ENCODE results near the gene CUBN.

The CUBN gene

DNA sequence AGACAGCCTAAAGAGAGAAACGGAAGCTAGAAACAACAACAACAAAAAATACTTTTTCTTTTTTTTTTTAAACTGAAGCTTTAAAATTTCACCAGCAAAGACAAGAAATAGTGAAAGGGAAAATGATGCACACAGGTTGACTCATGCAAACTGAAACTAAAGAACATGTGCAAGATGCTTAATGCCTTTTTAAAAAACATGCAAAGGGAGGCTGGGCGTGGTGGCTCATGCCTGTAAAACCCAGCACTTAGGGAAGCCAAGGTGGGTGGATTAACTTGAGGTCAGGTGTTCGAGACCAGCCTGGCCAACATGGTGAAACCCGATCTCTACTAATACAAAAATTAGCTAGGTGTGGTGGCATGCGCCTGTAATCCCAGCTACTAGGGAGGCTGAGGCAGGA, 15.1 kb upstream of the CUBN start:
- no peak for TF ChIP-seq CTCF (IDR thresholded peaks at IDR 0.05; ENCODE audit: insufficient read depth, missing control alignments)
- DNase-seq (ENCODE audit: insufficient read length, low spot score): no peak
- no peak for FAIRE-seq

GRCh38 chr10:17144032-17144431, 14.4 kb upstream of the CUBN start:
- no peak for TF ChIP-seq CTCF (IDR thresholded peaks at IDR 0.05; ENCODE audit: insufficient read depth, missing control alignments)
- FAIRE-seq: no peak
- no peak for DNase-seq (ENCODE audit: insufficient read length, low spot score)

- DNase-seq (ENCODE audit: insufficient read length, low spot score) (no peak), FAIRE-seq (no peak)
These were observed 13.6 kb upstream of the CUBN start for GRCh38 chr10:17143055-17143690.

DNA sequence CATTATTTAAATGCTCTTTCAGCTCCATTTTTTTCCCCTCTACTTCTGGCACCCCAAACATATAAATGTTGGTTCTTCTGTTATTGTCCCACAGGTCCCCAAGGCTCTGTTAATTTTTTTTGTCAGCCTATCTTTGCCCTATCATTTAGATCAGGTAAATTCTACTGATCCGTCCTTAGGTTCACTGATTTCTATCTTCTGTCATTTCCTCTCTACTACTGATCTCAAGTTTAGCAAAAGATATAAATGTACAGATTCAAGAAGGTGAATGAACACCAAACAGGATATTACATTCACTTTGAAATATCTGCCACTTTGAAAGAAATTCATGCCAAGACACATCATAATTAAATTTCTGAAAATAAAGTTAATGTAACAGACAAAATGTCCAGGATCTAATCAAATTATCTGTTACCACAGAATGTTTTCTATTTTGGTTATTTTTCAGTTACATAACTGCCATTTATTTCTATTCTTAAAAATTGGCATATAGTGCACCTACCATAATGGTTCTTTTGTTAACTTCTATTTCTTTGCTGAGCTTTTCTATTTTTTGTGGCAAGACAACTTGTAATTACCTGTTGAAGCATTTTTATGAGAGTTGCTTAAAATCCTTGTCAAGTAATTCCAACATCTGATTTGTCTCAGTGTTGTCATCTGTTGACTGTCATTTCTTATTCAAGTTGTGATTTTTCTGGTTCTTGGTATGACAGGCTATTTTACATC, 12.1 kb upstream of the CUBN start:
- no peak for TF ChIP-seq CTCF (IDR thresholded peaks at IDR 0.05; ENCODE audit: insufficient read depth, missing control alignments)
- FAIRE-seq: no peak
- no peak for DNase-seq (ENCODE audit: insufficient read length, low spot score)

More at GRCh38 chr10:17143055-17143690, 13.6 kb upstream of the CUBN start:
- TF ChIP-seq CTCF (IDR thresholded peaks at IDR 0.05; ENCODE audit: insufficient read depth, missing control alignments): no peak

DNA sequence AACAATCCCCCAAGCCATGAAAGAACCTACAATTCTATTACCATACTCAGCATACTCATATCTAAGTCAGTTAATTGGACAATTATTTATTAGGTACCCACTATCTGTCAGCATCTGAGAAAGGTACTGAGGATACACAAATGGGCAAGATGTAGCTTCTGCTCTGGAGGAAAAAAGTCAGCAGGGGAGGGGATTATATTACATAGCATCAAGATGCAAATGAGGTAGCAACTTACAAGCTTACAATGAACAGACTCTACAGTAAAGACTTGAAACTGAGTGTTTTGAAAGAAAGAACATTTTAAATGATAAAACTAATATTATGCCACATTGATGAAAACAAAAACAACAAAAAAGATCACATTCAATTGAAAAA, 10.8 kb upstream of the CUBN start:
- TF ChIP-seq CTCF (IDR thresholded peaks at IDR 0.05; ENCODE audit: insufficient read depth, missing control alignments): no peak
- no peak for DNase-seq (ENCODE audit: insufficient read length, low spot score)
- FAIRE-seq: no peak

DNA sequence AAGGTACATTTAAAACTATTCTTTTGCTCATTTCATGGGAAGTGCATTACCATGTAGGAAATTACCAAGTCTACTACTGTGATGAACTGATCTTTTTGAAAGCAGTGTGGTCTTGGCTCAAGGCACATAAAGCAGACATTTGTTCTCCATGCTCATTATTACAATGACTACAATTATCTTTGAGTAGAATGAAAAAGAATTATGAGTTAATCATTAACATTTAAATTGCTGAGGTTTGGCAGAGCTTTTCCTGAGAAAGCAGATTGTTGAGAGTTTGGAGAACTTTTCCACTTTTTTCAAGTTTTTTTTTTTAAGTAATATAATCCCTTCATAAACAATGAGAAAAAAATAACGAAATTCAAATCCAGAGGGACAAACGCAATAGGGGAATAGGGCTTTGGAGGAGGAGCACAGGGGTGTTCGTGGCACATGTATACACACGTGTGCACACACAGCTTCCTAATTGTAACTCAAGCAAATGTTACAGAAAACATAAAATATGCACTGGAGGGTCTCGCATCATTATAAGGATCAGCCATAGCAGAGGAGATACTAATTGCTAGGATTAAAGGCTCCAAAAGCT, 8.9 kb upstream of the CUBN start:
- no peak for TF ChIP-seq CTCF (IDR thresholded peaks at IDR 0.05; ENCODE audit: insufficient read depth, missing control alignments)

More for the DNA sequence above, 8.9 kb upstream of the CUBN start:
- FAIRE-seq (no peak), DNase-seq (ENCODE audit: insufficient read length, low spot score) (no peak)

All from D721Med (cell line).